Glutamatergic neuron (in vitro differentiated cells): ENCODE data around the gene CCDC182. TPM values are rescaled to one million over a fixed set of nuclear protein-coding genes. Genes with fewer than 3 reads are reported as not detected.

Experiments
- DNase-seq: peaks from one replicate; pipeline ENCODE4 v3.0.0; 2022
- H3K27ac Mint-ChIP-seq: one replicate; pipeline ENCODE4 v1.8.0; 2020; ENCODE audit warnings: mild to moderate bottlenecking, mixed read lengths, inconsistent platforms; ENCODE audit not compliant: unreplicated experiment
- H3K27me3 Mint-ChIP-seq: one replicate; pipeline ENCODE4 v1.8.0; 2020; ENCODE audit warnings: mild to moderate bottlenecking, moderate library complexity, mixed read lengths, inconsistent platforms; ENCODE audit not compliant: unreplicated experiment
- H3K36me3 Mint-ChIP-seq: one replicate; pipeline ENCODE4 v1.8.0; 2020; ENCODE audit warnings: mild to moderate bottlenecking, mixed read lengths, inconsistent platforms; ENCODE audit not compliant: unreplicated experiment
- H3K4me1 Mint-ChIP-seq: one replicate; pipeline ENCODE4 v1.8.0; 2020; ENCODE audit warnings: mild to moderate bottlenecking, low read depth, mixed read lengths, inconsistent platforms; ENCODE audit not compliant: unreplicated experiment
- H3K4me3 Mint-ChIP-seq: one replicate; pipeline ENCODE4 v1.8.0; 2020; ENCODE audit warnings: mild to moderate bottlenecking, mixed read lengths, inconsistent platforms; ENCODE audit not compliant: unreplicated experiment
- H3K9me3 Mint-ChIP-seq: one replicate; pipeline ENCODE4 v1.8.0; 2020; ENCODE audit warnings: mild to moderate bottlenecking, moderate library complexity, mixed read lengths, inconsistent platforms; ENCODE audit not compliant: unreplicated experiment
- total RNA-seq: library from RNA; stranded (reverse); fragmentation: NEBNext Ultra II Directional; extraction: Animal tissue kit (Norgen Biotek cat#: 25700); gene quantifications from one replicate; pipeline ENCODE4 v1.2.1, GENCODE V29; 2021; ENCODE audit not compliant: unreplicated experiment
- TF ChIP-seq, protein P1 (sequence below): fragments of 200-600 bp; sonication (generic); IDR thresholded peaks from one replicate; pipeline ENCODE4 v1.5.0; 2021; ENCODE audit not compliant: partially characterized antibody, unreplicated experiment

CCDC182 gene
- total RNA-seq, 1 donor from 2014 or later = not detected

DNA sequence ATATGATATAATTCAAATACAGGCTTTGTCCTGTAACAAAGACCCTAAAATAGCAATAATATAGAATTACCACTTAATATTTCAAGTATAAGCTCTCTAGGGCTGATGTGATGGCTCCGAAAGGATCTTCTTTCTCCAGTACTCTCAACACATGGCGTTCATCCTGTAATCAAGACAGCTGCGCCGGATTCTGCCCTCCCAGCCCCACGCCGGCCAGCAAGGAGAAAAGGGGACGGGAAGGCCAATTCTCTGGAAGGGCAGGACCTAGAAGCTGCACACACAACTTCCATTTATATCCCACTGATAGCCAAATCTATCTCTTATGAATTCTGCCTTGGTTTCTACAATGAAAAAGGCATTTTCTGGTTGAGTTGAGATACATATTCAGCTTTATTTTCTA lies 32.0 kb downstream of the CCDC182 start:
- H3K4me1 Mint-ChIP-seq = peaks cover 17% of the 10 kb centered on the region
- H3K36me3 Mint-ChIP-seq = no peaks in the 10 kb centered on the region
- peaks cover 5% of the 10 kb centered on the region for H3K9me3 Mint-ChIP-seq
- TF ChIP-seq, protein P1, sequence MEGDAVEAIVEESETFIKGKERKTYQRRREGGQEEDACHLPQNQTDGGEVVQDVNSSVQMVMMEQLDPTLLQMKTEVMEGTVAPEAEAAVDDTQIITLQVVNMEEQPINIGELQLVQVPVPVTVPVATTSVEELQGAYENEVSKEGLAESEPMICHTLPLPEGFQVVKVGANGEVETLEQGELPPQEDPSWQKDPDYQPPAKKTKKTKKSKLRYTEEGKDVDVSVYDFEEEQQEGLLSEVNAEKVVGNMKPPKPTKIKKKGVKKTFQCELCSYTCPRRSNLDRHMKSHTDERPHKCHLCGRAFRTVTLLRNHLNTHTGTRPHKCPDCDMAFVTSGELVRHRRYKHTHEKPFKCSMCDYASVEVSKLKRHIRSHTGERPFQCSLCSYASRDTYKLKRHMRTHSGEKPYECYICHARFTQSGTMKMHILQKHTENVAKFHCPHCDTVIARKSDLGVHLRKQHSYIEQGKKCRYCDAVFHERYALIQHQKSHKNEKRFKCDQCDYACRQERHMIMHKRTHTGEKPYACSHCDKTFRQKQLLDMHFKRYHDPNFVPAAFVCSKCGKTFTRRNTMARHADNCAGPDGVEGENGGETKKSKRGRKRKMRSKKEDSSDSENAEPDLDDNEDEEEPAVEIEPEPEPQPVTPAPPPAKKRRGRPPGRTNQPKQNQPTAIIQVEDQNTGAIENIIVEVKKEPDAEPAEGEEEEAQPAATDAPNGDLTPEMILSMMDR = no peak
- peaks cover 3% of the 10 kb centered on the region for H3K27me3 Mint-ChIP-seq
- H3K4me3 Mint-ChIP-seq = no peak overlapping the region
- H3K27ac Mint-ChIP-seq = peak overlapping the region; percentile 12
- DNase-seq = no peak

DNA sequence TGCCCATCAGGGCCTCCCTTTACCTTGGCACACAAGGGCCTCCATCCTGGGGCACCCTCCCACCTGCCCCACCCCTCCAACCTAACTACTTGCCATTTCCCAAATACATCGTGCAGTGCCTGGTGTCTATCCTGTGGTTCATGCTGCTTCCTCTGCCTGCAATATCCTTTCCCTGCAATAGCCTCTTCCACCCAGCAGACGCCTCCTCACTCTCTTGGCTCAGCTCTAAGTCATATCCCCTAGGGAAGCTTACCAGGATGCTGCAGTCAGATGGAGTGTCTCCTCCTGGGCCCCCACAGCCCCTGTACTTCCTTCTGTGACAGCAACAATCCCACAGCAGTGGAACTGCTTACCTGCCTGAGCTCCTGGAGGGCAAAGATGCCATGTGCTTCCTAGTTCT lies 36.7 kb downstream of the CCDC182 start:
- Mint-ChIP-seq H3K36me3 (no peaks in the 10 kb centered on the region), H3K27ac (peak overlapping the region; percentile 97), H3K4me3 (peak overlapping the region; percentile 82), H3K9me3 (peaks cover 11% of the 10 kb centered on the region), H3K4me1 (peaks cover 38% of the 10 kb centered on the region), H3K27me3 (peaks cover 10% of the 10 kb centered on the region)
- TF ChIP-seq, protein P1 = no peak
- DNase-seq = no peak

DNA sequence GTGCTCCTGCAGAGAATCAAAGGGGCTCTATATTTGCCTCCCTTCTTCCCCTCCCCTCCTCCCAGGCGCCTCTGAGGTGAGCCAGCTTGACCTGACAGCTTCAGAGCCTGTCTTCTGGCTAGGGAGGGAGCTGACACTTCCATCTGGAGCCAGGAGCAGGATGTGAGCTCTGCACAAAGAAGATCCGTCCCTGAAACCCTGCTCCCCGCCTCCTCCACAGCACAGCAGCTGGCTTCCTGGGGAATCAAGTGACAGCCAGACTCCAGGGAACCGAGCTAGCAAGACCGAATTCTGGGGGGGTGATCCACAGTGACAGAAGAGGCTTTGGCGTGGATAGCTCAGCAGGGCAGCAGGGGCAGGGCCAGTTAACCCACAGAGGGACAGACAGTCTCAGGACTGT lies 37.2 kb downstream of the CCDC182 start:
- Mint-ChIP-seq H3K4me3 (peak overlapping the region; percentile 82), H3K27me3 (peaks cover 10% of the 10 kb centered on the region), H3K4me1 (peaks cover 33% of the 10 kb centered on the region), H3K27ac (peak overlapping the region; percentile 97), H3K9me3 (peaks cover 11% of the 10 kb centered on the region), H3K36me3 (no peaks in the 10 kb centered on the region)
- DNase-seq = peak; percentile 79
- TF ChIP-seq, protein P1 = no peak

DNA sequence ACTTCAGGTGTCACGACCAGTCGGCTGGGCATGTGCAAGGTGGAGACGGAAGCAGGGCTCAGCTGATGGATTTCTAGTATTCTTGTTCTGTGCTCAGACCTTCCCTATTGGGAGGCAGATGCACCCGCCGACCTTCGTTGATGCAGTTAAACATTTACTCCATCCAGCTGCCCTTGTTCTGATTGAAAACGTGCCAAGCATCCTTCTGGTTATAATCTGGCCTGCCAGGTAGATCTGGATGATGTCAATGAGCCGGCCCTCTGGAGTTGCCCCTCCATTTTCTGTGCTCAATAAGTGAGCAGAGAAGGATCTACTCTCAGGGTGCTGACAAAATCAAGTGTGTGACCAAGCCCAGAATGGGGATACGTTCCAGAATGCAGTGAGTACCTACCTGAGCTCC lies 38.3 kb downstream of the CCDC182 start:
- TF ChIP-seq, protein P1 = no peak
- DNase-seq = no peak
- peaks cover 11% of the 10 kb centered on the region for H3K9me3 Mint-ChIP-seq
- H3K27me3 Mint-ChIP-seq = peaks cover 10% of the 10 kb centered on the region
- H3K27ac Mint-ChIP-seq = peak overlapping the region; percentile 97
- H3K4me3 Mint-ChIP-seq = peak overlapping the region; percentile 15
- H3K36me3 Mint-ChIP-seq = no peaks in the 10 kb centered on the region
- peaks cover 33% of the 10 kb centered on the region for H3K4me1 Mint-ChIP-seq

DNA sequence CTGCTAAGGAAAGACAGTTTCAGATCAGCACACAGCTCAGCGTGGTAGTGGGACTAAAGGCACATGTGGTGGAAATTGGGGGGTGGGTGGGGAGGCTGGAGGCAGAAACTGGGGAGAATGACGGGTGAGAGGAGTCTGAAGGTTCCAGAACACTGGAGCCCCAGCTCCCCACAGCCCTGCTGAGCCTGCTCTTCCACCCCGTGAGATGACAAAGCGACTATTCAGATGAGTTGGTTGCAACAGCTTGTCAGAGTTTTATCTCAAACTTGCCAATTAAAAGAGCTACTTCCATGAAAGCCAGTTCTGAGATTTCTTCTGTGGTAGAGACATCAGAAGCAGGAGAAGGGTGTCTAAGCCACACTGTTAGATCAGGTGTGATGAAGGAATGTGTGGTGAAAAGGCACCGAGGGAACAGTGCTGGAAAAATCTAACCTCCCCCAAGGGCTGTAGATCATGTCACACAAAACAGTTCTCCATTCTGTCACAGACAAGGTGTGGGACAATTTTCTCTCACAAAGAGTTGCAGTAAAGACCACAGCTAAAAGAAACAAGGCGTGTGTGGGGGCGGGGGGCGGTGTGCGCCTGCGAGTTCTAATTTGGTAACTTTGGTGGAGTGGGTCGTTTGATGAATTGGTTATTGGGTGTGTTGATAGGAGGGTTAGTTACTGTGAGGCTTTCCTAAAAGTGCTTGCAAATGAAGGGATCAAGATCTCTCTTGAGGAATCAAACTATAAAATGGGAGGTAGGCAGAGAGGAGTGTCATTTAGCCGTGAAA lies 39.0 kb downstream of the CCDC182 start:
- DNase-seq = no peak
- Mint-ChIP-seq H3K27me3 (peaks cover 10% of the 10 kb centered on the region), H3K4me3 (peak overlapping the region; percentile 25), H3K9me3 (peaks cover 11% of the 10 kb centered on the region), H3K4me1 (peaks cover 33% of the 10 kb centered on the region), H3K36me3 (no peaks in the 10 kb centered on the region), H3K27ac (peak overlapping the region; percentile 97)
- TF ChIP-seq, protein P1 = no peak
